NCI-H146 treated with DMSO at 0.1 percent for 48 hours (cell line): ENCODE data around the gene FBXO27.
"Not testable (repeated sequence)": the region's sequence is repeated elsewhere in the genome, so short reads cannot be mapped to it uniquely, and the experiment has no call there.

Experiments
- DNase-seq: peaks from one replicate; lab custom pipeline; 2025; ENCODE audit not compliant: unreplicated experiment; lab: John Stamatoyannopoulos, UW

FBXO27 gene

GRCh38 chr19:39032063-39032918, at the start of gene FBXO27:
Gene FBXO27, minus strand, starts transcription at chr19:39032549. Its CDS starts 322 bp downstream, at chr19:39032227.
- DNase-seq: peak; percentile 68

GRCh38 chr19:39080431-39080830, 48.1 kb upstream of the FBXO27 start:
- DNase-seq: no peak

GRCh38 chr19:39078436-39079200, 46.3 kb upstream of the FBXO27 start:
- DNase-seq: no peak

GRCh38 chr19:39077323-39077722, 45.0 kb upstream of the FBXO27 start:
- no peak for DNase-seq

GRCh38 chr19:39074942-39075341, 42.6 kb upstream of the FBXO27 start:
- DNase-seq: no peak

GRCh38 chr19:39074205-39074692, 41.9 kb upstream of the FBXO27 start:
- DNase-seq: no peak

- DNase-seq: no peak
These were observed 38.5 kb upstream of the FBXO27 start for GRCh38 chr19:39070888-39071287.

- not testable (repeated sequence) for DNase-seq
These were observed 35.9 kb upstream of the FBXO27 start for GRCh38 chr19:39068259-39068658.

- no peak for DNase-seq
These were observed 34.8 kb upstream of the FBXO27 start for GRCh38 chr19:39067104-39067503.

- DNase-seq: no peak
These were observed 33.6 kb upstream of the FBXO27 start for GRCh38 chr19:39065928-39066327.

- no peak for DNase-seq
These were observed 32.1 kb upstream of the FBXO27 start for GRCh38 chr19:39064405-39064804.

GRCh38 chr19:39060171-39060570, 27.8 kb upstream of the FBXO27 start:
- DNase-seq: no peak

GRCh38 chr19:39059302-39059701, 27.0 kb upstream of the FBXO27 start:
- DNase-seq: no peak

GRCh38 chr19:39057615-39058014, 25.3 kb upstream of the FBXO27 start:
- DNase-seq: no peak

- DNase-seq: no peak
These were observed 21.7 kb upstream of the FBXO27 start for GRCh38 chr19:39054091-39054470.

- DNase-seq: no peak
These were observed 21.1 kb upstream of the FBXO27 start for GRCh38 chr19:39053276-39054090.

- DNase-seq: no peak
These were observed 20.5 kb upstream of the FBXO27 start for GRCh38 chr19:39052846-39053245.

- no peak for DNase-seq
These were observed 19.9 kb upstream of the FBXO27 start for GRCh38 chr19:39052243-39052746.

- DNase-seq: no peak
These were observed 14.7 kb upstream of the FBXO27 start for GRCh38 chr19:39047073-39047472.

GRCh38 chr19:39046037-39046821, 13.9 kb upstream of the FBXO27 start:
- DNase-seq: no peak
